ENCODE data around the gene TEX12.
"Not testable (repeated sequence)": the region's sequence is repeated elsewhere in the genome, so short reads cannot be mapped to it uniquely, and the experiment has no call there.

Gene TEX12

DNA sequence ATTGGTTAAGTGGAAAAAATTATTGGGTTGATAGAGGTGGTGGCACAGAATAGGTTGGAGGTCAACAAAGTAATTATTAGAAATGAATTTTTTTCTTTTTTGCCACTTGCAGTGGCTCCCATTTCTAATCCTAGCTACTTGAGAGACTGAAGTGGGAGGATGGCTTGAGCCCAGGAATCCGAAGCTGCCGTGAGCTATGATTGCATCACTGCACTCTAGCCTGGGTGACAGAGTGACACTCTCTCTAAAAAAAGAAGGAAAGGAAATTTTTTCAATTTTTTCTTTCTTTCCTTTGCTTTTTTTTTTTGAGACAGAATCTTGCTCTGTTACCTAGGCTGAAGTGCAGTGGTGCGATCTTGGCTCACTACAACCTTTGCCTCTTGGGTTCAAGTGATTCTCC, 6.0 kb downstream of the TEX12 start:
- Histone ChIP-seq H3K36me3 (ENCODE audit: control insufficient read depth, insufficient read depth, low read length) (no peaks in the 10 kb centered on the region), H3K9me3 (ENCODE audit: control insufficient read depth, insufficient read depth, low read length) (no peaks in the 10 kb centered on the region), H3K9ac (ENCODE audit: low read depth, low read length) (no peak overlapping the region), H3K4me1 (ENCODE audit: control insufficient read depth, insufficient read depth, low read length) (no peaks in the 10 kb centered on the region), H3K4me3 (ENCODE audit: low read depth, low read length) (no peak overlapping the region), H3K27me3 (ENCODE audit: control insufficient read depth, insufficient read depth, low read length) (no peaks in the 10 kb centered on the region)

DNA sequence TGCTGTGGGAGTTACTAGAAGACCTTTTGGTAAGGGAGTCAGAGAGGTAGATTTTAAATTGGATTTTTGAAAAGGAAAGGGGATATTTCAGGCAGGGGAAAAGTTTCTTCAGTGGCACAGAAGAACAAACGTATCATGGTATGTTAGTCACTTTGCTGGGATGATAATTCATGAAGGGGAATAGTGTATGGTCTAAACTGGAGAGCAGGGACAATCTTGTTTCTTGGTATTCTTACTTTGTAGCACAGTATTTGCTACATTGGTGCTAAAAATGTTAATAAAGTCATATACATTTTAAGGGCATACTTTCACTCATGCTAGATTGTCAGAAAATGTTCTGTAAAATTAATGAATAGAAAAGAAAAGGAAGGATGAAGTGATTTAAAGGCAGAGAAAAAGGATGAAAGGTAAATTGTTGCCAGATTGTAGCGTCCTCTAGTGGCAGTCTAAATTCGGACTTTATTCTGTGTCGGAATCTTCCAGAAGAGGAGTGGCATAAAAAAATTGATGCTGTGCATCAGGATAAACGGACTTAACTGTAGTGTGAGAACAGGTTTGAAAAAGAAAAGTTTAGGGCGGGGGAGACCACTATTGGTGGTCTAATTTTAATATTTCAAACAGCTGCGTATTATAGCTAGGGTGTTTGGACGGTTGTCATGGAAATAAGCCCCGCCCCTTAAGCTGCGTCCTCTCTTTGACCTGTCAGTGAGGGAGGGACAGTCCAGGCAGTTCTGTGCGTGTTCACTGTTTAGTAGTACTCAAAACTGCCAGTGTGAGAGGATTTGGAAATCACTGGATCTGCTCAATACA, 7.8 kb downstream of the TEX12 start, which contains the start of gene BCO2:
TSS of gene BCO2 (plus strand) at position 724 of the 810 bp plus-strand sequence. CDS start 90 bp downstream, outside the sequence.
- Histone ChIP-seq H3K27me3 (ENCODE audit: control insufficient read depth, insufficient read depth, low read length) (no peaks in the 10 kb centered on the region), H3K36me3 (ENCODE audit: control insufficient read depth, insufficient read depth, low read length) (no peaks in the 10 kb centered on the region), H3K4me3 (ENCODE audit: low read depth, low read length) (peak within 1 kb of the TSS; percentile 47), H3K4me1 (ENCODE audit: control insufficient read depth, insufficient read depth, low read length) (no peaks in the 10 kb centered on the region), H3K9me3 (ENCODE audit: control insufficient read depth, insufficient read depth, low read length) (no peaks in the 10 kb centered on the region), H3K9ac (ENCODE audit: low read depth, low read length) (no peak within 1 kb of the TSS)

DNA sequence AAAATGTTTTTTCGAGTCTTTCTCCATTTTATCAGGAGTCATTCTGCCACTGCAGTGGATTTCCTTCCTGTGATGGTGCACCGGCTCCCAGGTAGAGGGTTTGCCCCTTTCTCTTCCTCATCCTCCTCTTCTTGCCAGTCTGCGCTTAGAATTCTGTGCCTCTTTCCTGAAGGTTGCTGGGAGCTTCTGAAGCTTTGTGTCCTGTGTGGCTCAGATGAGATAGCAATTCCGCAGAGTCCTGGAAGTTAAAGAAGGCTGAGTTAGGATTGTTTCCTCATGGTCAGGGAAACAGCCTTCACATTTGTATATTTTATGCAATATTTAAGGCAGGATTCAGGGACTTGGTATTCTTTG, 8.4 kb downstream of the TEX12 start:
- no peaks in the 10 kb centered on the region for H3K36me3 ChIP-seq (ENCODE audit: control insufficient read depth, insufficient read depth, low read length)
- H3K9me3 ChIP-seq (ENCODE audit: control insufficient read depth, insufficient read depth, low read length): no peaks in the 10 kb centered on the region
- peak overlapping the region; percentile 47 for H3K4me3 ChIP-seq (ENCODE audit: low read depth, low read length)
- H3K4me1 ChIP-seq (ENCODE audit: control insufficient read depth, insufficient read depth, low read length): no peaks in the 10 kb centered on the region
- H3K9ac ChIP-seq (ENCODE audit: low read depth, low read length): no peak overlapping the region
- no peaks in the 10 kb centered on the region for H3K27me3 ChIP-seq (ENCODE audit: control insufficient read depth, insufficient read depth, low read length)

GRCh38 chr11:112176077-112176476, 8.9 kb downstream of the TEX12 start:
- Histone ChIP-seq H3K4me3 (ENCODE audit: low read depth, low read length) (no peak overlapping the region), H3K27me3 (ENCODE audit: control insufficient read depth, insufficient read depth, low read length) (no peaks in the 10 kb centered on the region), H3K36me3 (ENCODE audit: control insufficient read depth, insufficient read depth, low read length) (no peaks in the 10 kb centered on the region), H3K4me1 (ENCODE audit: control insufficient read depth, insufficient read depth, low read length) (no peaks in the 10 kb centered on the region), H3K9ac (ENCODE audit: low read depth, low read length) (no peak overlapping the region), H3K9me3 (ENCODE audit: control insufficient read depth, insufficient read depth, low read length) (no peaks in the 10 kb centered on the region)

DNA sequence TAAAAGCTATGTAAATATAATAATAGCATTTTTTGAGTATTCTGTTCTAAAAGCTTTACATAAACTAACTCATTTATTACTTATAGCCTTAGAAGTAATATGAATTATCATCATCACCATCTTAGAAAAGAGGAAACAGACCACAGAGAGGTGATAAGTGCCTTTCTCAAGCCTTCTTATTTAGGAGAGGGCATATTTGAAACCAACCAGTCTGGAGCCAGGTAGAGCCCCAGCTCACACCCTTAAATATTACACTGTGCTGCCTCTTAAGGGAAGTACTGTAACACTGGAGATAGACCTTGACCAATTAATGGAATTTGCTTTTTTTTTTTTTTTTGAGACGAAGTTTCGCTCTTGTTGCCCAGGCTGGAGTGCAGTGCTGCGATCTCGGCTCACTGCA, 10.4 kb downstream of the TEX12 start:
- Histone ChIP-seq H3K9ac (ENCODE audit: low read depth, low read length) (no peak overlapping the region), H3K36me3 (ENCODE audit: control insufficient read depth, insufficient read depth, low read length) (no peaks in the 10 kb centered on the region), H3K4me3 (ENCODE audit: low read depth, low read length) (no peak overlapping the region), H3K9me3 (ENCODE audit: control insufficient read depth, insufficient read depth, low read length) (no peaks in the 10 kb centered on the region), H3K4me1 (ENCODE audit: control insufficient read depth, insufficient read depth, low read length) (no peaks in the 10 kb centered on the region), H3K27me3 (ENCODE audit: control insufficient read depth, insufficient read depth, low read length) (no peaks in the 10 kb centered on the region)

GRCh38 chr11:112178428-112178827, 11.3 kb downstream of the TEX12 start:
- H3K9me3 ChIP-seq (ENCODE audit: control insufficient read depth, insufficient read depth, low read length): no peaks in the 10 kb centered on the region
- no peaks in the 10 kb centered on the region for H3K36me3 ChIP-seq (ENCODE audit: control insufficient read depth, insufficient read depth, low read length)
- H3K9ac ChIP-seq (ENCODE audit: low read depth, low read length): no peak overlapping the region
- no peaks in the 10 kb centered on the region for H3K4me1 ChIP-seq (ENCODE audit: control insufficient read depth, insufficient read depth, low read length)
- no peaks in the 10 kb centered on the region for H3K27me3 ChIP-seq (ENCODE audit: control insufficient read depth, insufficient read depth, low read length)
- no peak overlapping the region for H3K4me3 ChIP-seq (ENCODE audit: low read depth, low read length)

- Histone ChIP-seq H3K4me3 (ENCODE audit: low read depth, low read length) (no peak overlapping the region), H3K27me3 (ENCODE audit: control insufficient read depth, insufficient read depth, low read length) (no peaks in the 10 kb centered on the region), H3K9me3 (ENCODE audit: control insufficient read depth, insufficient read depth, low read length) (no peaks in the 10 kb centered on the region)
Observed at GRCh38 chr11:112178936-112179335, 11.8 kb downstream of the TEX12 start.

DNA sequence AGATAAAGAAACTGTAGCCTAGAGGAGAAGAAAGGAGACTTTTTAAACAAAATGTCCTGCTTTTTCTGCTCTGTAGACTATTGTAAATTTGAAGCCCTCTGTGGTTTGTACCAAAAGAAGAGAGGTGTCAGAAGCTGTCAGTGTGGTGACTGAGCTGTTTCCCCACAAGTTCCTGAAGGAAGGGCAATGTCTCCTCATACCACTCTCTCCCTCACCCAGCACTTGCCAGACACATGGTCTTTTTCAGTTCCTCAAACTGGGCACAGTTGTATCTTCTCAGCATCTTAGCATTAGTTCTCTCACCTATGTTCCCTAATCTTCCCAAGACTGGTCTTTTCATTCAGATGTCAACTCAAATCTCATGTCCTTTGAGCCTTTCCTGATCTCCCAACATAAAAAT, 12.4 kb downstream of the TEX12 start:
- Histone ChIP-seq H3K4me1 (ENCODE audit: control insufficient read depth, insufficient read depth, low read length) (no peaks in the 10 kb centered on the region), H3K27me3 (ENCODE audit: control insufficient read depth, insufficient read depth, low read length) (no peaks in the 10 kb centered on the region), H3K9ac (ENCODE audit: low read depth, low read length) (no peak overlapping the region), H3K36me3 (ENCODE audit: control insufficient read depth, insufficient read depth, low read length) (no peaks in the 10 kb centered on the region), H3K9me3 (ENCODE audit: control insufficient read depth, insufficient read depth, low read length) (no peaks in the 10 kb centered on the region), H3K4me3 (ENCODE audit: low read depth, low read length) (no peak overlapping the region)

More at GRCh38 chr11:112178936-112179335, 11.8 kb downstream of the TEX12 start:
- H3K4me1 ChIP-seq (ENCODE audit: control insufficient read depth, insufficient read depth, low read length): no peaks in the 10 kb centered on the region
- no peak overlapping the region for H3K9ac ChIP-seq (ENCODE audit: low read depth, low read length)
- no peaks in the 10 kb centered on the region for H3K36me3 ChIP-seq (ENCODE audit: control insufficient read depth, insufficient read depth, low read length)

DNA sequence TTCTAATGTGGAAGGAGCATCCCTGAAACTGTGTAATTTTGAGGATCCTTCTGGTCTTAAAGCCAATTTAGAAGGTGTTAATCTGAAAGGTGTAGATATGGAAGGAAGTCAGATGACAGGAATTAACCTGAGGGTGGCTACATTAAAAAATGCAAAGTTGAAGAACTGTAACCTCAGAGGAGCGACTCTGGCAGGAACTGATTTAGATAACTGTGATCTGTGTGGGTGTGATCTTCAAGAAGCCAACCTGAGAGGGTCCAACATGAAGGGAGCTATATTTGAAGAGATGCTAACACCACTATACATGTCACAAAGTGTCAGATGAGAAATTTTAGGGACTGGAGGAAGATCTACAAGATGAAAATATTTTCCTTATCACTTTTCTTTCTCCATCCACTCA, 15.7 kb downstream of the TEX12 start:
- H3K4me1 ChIP-seq (ENCODE audit: control insufficient read depth, insufficient read depth, low read length): no peaks in the 10 kb centered on the region
- no peak overlapping the region for H3K4me3 ChIP-seq (ENCODE audit: low read depth, low read length)
- no peaks in the 10 kb centered on the region for H3K9me3 ChIP-seq (ENCODE audit: control insufficient read depth, insufficient read depth, low read length)
- no peak overlapping the region for H3K9ac ChIP-seq (ENCODE audit: low read depth, low read length)
- no peaks in the 10 kb centered on the region for H3K27me3 ChIP-seq (ENCODE audit: control insufficient read depth, insufficient read depth, low read length)
- no peaks in the 10 kb centered on the region for H3K36me3 ChIP-seq (ENCODE audit: control insufficient read depth, insufficient read depth, low read length)

DNA sequence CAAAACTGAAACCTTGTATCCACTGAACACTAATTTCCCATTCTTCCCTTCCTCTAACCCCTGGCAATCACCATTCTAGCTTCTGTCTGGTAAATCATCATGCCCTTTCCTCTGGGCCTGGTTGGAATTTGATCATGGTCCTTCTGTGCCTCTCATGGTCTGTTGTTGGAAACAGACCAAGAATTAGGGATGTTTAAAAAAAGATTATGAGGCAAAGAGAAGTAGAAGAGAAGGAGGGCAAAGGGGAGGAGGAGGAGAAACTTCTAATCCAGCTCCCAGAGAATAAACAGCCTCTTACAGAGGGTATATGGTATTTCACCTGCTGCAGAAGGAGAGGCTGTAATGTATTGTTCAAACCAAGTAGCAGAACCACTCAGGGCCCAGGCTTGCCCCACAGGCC, 18.7 kb downstream of the TEX12 start:
- Histone ChIP-seq H3K9ac (ENCODE audit: low read depth, low read length) (no peak overlapping the region), H3K9me3 (ENCODE audit: control insufficient read depth, insufficient read depth, low read length) (no peaks in the 10 kb centered on the region), H3K4me3 (ENCODE audit: low read depth, low read length) (no peak overlapping the region), H3K36me3 (ENCODE audit: control insufficient read depth, insufficient read depth, low read length) (no peaks in the 10 kb centered on the region), H3K4me1 (ENCODE audit: control insufficient read depth, insufficient read depth, low read length) (no peaks in the 10 kb centered on the region), H3K27me3 (ENCODE audit: control insufficient read depth, insufficient read depth, low read length) (no peaks in the 10 kb centered on the region)

DNA sequence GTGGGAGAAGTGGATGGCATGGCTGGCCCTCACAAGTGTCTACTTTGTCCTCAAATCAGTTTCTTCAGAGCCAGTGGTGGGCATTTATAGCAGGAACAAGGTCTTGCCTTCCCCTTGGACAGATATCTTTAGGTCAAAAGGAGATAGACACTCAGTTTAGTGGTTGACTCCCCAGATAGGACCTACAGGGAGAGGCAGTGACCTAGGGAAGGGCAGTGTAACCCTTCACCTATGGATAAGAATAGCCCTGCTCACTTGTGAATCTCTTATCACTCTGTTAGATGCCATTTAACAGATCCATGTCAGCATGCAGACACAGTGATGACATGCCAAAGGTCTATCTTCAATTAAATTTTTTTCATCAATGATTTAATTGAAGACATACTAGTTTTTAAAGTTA, 19.1 kb downstream of the TEX12 start:
- no peaks in the 10 kb centered on the region for H3K36me3 ChIP-seq (ENCODE audit: control insufficient read depth, insufficient read depth, low read length)
- no peaks in the 10 kb centered on the region for H3K9me3 ChIP-seq (ENCODE audit: control insufficient read depth, insufficient read depth, low read length)
- H3K27me3 ChIP-seq (ENCODE audit: control insufficient read depth, insufficient read depth, low read length): no peaks in the 10 kb centered on the region
- H3K4me3 ChIP-seq (ENCODE audit: low read depth, low read length): no peak overlapping the region
- H3K9ac ChIP-seq (ENCODE audit: low read depth, low read length): no peak overlapping the region
- H3K4me1 ChIP-seq (ENCODE audit: control insufficient read depth, insufficient read depth, low read length): no peaks in the 10 kb centered on the region

- not testable (repeated sequence) for H3K9me3 ChIP-seq (ENCODE audit: control insufficient read depth, insufficient read depth, low read length); H3K9ac ChIP-seq (ENCODE audit: low read depth, low read length); H3K4me3 ChIP-seq (ENCODE audit: low read depth, low read length); H3K36me3 ChIP-seq (ENCODE audit: control insufficient read depth, insufficient read depth, low read length); H3K4me1 ChIP-seq (ENCODE audit: control insufficient read depth, insufficient read depth, low read length); H3K27me3 ChIP-seq (ENCODE audit: control insufficient read depth, insufficient read depth, low read length)
Observed at GRCh38 chr11:112195113-112195512, 27.9 kb downstream of the TEX12 start.
